Islet of Langerhans (tissue), 1 donor: ENCODE results near the gene RWDD4.

Source experiments
- FAIRE-seq: peaks from one replicate; lab custom pipeline; 2011; peaks lifted over from hg19 to GRCh38; lab: Jason Lieb, UNC

The RWDD4 gene

DNA sequence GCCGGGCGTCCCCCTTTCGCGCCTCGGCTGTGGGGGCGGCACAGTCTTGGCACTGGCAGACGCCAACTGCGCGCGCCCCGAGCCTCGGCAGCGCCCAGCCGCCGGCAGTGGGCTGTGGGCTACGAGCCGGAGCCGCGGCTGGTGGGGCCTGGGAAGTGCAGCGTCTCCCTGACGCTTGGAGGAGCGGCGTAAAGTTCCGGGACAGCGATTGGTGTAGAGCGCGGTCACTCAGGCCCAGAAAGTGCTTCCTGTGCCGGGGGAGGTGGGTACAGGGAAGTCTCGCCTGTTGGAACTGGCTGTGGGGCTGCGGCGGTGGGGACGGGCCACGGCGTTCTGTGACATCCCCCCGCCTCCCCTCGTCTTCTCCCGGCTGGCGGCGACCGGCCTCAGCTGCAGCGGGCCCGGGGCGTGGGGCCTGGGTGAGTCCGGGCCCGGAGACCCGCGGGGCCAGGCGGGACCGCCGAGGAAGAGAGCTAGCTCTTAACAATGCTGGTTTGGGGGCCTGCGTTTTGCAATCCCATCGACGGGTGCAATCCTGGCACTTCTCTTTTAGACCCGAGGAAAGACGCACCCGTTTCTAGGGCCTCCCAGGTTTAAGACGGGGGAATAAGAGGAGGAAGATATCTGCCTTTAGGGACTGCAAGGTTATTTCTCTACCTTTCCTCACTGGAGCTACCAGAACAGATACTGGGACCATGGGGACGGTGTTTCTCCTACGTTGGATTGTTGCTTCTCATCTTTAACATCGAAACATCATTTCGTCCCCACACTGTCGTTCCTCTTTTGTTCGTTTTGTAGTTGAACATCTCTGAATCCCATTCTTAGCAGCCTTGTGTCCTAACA is at the start of gene RWDD4, which contains the start of gene TRAPPC11:
Gene RWDD4 (minus strand): TSS at position 157 of the 843 bp plus-strand sequence. CDS start 233 bp downstream, outside the sequence.
Gene TRAPPC11 (plus strand): TSS at position 265 of the 843 bp plus-strand sequence. CDS start 4,575 bp downstream, outside the sequence.
- no peak for FAIRE-seq

DNA sequence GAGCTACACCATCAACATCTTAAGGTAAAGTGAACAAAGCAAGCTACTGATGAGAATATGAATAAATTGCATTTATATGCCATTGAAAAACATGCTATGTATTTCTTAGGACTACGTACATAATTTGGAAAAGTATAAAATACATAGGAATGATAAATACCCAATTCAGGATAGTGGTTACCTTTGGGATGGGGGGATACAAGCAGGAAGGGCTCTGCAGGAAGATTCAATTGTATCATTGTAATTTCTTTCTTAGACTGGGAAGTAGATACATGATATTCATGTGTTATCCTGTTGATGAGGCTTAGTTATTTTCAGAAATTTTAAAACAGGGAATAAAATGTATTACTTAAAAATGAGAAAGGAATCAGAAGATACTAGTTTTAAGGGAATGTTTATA is 43.5 kb upstream of the RWDD4 start:
- peak; percentile 55 for FAIRE-seq

DNA sequence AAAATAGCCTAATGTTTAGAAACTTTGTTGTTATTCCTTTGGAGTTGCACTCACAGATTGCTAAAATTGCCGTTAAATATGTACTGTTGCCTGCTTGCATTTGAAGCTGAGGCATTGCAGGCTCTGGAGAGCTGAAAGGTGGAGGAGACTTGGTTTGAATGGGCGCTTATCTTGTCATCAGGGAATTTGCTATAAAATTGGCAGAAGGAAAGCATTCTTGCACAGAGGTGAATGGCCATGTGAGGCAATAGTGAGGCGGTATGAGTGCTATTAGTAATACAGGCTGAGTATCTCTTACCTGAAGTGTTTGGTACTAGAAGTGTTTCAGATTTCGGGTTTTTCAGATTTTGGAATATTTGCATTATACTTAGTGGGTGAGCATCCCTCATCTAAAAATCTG is 41.4 kb upstream of the RWDD4 start:
- no peak for FAIRE-seq

DNA sequence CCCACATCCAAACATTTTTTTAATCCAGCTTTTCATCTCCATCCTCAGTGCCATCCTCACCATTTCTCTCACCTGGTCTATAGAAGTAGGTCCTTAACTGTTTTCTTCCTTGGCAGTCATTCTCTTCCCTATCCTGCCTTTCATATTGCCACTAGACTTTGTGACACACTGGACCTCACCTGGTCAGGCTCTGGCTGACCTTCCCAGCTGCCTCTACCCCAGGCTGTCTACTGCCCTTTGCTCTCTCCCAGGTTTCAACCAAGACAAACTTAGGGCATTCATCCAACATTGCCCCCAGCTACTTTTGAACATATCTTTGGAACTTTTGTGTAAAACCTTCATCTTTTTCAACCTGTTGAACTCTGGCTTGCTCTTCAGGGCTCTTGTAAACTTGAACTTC is 39.9 kb upstream of the RWDD4 start:
- no peak for FAIRE-seq

DNA sequence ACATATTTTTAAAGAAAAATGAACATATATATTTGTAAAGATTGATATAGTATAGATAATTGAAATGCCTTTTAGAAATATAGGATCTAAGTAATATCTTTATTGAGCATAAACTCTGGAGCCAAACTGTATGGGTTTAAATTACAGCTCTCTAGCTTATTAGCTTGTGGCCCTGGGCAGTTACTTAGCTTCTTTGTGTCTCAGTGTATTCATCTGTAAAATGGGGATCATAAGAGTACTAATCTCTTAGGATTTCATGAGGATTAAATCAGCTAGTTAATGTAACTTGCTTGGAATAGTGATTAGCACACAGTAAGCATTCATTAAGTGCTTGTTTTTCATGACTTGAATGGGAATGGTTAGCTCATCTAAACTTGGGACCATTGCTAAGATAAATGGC is 32.9 kb upstream of the RWDD4 start:
- FAIRE-seq, result peak; percentile 24

DNA sequence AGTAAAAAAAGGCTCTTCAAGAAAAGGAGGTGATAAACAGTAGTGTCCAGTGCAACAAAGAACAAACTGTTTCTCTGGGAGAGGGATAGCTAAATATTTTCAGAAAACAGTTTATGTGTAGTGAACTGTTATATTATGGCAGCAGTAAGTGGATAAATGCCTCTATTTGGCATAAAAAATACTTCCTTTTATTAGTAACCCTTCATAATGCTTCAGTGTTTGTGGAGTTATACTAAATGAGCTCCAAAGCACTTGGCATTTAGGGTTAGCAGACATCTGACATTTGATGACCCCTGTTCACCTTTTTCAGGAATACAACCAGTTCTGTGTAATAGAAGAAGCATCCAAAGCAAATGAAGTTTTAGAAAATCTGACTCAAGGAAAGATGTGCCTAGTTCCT is 32.0 kb upstream of the RWDD4 start:
- no peak for FAIRE-seq

DNA sequence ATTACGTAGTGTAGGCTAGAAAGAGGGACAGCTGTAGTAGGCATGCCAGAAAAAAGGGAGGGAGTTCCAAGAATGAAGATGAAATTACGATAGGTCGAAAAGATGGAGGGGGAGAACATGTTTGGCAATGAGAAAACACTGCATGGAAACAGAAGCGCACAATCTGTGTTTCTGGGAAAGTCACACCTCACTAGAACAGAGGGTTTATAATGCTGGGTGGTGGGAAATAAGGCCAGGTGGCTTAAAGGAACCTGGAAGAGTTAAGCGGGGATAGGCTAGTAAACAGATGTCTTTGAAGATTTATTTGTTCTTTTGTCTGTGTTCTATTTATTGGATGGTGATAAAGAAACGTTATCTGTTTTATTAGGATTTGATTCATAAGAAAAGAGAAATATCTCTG is 29.2 kb upstream of the RWDD4 start:
- no peak for FAIRE-seq

DNA sequence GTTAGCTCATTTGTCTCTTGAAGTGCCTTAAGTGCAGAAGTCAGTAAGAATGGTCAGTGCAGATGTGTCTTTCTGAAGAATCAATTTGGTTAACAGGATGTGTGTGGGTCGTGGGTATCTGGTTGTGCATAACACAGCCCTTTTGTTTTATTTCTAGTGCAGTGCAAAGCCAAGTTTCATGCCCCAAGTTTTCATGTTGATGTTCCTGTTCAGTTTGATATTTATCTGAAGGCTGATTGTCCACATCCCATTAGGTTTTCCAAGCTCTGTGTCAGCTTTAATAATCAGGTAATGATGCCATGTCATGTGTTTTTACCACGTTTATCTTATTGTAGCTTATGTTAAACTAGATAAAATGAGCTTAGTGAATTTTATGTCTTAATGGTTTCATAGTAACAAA is 27.5 kb upstream of the RWDD4 start:
- FAIRE-seq, result peak; percentile 51

DNA sequence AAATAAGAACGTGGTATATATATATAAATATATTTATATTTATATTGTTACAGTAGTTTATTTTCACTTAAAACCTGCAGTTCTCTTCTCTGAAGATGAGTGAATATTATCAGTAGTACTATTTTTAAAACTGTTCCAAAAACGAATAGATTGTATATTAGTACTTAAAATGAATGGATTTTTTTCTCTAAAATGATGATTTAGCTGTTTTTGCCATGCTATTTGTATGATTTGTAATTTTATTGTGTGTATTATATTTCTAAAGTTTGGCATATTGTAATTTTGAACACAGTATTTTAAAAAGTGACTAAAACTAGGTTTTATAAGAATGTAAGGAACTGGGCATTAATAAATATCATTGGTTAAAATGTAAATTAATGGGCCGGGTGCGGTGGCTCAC is 22.1 kb upstream of the RWDD4 start:
- FAIRE-seq, result peak; percentile 9

DNA sequence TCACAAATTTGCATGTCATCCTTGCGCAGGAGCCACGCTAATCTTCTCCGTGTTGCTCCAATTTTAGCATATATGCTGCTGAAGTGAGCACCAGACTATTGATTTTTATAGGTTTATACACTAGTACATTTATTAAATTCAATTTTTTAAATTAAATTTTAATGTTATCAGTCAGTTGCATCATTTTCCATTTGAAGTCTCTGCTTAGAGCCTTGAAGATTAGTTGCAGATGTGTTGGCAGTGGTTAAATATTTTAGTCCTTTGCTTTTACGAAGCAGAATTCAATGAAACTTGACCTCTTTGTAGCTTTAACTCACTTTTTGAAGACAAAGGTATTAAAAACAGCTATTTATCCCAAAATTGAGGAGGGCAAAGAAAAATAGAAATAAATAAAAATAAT is 16.6 kb upstream of the RWDD4 start:
- FAIRE-seq, result no peak

DNA sequence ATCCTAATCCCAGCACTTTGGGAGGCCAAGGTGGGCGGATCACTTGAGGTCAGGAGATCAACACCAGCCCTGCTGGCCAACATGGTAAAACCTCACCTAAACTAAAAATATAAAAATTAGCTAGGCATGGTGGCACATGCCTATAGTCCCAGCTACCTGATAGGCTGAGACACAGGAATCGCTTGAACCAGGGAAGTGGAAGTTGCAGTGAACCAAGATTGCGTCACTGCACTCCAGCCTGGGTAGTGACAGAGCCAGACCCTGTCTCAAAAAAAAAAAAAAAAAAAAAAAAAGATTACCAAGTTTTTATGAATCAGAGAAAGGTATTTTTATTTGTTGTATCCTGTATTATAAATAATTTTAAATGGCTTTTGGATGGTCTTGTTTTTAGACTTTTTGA is 15.2 kb upstream of the RWDD4 start:
- no peak for FAIRE-seq

DNA sequence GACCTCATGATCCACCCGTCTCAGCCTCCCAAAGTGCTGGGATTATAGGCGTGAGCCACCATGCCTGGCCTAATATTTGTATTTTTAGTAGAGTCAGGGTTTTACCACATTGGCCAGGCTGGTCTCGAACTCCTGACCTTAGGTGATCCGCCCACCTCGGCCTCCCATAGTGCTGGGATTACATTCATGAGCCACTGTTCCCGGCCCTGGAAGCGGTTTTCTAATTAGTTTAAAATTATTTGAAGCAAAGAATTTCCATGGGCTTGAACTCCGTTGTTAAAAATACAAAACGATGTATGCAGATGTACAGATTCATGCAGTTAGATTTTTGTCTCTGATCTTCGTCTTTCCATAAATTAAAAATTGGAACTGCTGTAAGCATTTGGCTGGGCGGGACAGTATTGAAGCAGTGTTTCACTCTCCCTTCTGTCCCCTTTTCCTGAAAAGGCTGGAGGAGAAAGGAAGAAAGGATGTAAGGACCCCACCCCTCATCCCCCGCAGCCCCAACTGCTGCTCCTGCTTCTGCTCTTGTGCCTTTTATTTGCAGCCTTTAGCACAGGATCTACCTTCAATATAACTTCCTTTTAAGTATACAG is 12.1 kb upstream of the RWDD4 start:
- FAIRE-seq, result no peak

DNA sequence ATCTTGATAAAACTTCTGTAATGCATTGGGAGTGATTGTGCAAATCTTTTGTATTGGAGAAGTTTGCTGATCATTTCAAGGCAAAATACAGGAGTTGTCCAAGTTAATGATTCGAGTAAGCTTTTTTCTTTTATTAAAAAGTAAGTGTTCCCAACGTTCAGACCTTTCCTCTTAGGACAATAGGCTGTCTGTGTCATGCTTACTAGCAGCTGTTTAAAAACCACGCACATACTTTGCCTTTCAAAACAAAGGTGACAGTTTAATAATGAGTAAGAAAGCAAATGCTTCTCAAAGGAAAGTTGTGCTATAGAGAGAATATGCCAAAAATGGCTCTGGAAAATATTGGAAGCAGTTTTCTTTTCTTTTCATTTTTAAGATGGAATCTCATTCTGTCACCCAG is 11.3 kb upstream of the RWDD4 start:
- FAIRE-seq, result no peak

DNA sequence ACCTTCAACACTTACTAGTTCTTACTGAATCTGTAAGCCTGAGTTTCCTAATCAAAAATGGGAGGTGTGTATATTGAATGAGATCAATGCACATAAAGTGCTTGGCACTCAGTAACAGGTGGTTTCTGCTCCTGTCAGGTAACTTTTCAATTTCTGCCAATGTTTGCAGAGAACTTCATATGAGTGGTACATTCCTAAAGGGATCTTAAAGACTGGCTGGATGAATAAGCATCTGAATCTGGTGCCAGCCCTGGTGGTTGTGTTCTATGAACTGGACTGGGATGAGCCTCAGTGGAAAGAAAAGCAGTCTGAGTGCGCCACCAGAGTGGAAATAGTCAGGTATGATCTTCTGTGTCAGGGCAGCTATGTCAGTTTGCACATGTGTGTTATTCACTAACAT is 7.1 kb upstream of the RWDD4 start:
- no peak for FAIRE-seq

DNA sequence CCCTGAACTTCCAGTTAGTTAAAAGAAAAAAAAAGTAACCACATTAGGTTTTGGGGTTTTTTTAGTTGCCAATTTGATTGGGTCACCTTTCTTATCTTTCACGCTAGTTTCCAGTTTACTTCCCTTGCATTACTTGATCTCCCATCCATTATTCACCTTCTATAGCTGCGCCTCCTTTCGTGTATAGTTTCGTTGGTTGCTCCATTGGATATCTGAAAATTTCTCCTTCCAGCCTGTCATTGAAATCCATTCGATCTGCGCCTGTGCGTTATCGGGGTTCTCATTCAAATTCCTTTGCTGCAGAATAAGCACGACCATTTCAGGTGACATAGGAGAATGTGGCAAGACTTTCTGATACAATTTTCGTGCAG is 872 bp upstream of the RWDD4 start:
- FAIRE-seq, result no peak

DNA sequence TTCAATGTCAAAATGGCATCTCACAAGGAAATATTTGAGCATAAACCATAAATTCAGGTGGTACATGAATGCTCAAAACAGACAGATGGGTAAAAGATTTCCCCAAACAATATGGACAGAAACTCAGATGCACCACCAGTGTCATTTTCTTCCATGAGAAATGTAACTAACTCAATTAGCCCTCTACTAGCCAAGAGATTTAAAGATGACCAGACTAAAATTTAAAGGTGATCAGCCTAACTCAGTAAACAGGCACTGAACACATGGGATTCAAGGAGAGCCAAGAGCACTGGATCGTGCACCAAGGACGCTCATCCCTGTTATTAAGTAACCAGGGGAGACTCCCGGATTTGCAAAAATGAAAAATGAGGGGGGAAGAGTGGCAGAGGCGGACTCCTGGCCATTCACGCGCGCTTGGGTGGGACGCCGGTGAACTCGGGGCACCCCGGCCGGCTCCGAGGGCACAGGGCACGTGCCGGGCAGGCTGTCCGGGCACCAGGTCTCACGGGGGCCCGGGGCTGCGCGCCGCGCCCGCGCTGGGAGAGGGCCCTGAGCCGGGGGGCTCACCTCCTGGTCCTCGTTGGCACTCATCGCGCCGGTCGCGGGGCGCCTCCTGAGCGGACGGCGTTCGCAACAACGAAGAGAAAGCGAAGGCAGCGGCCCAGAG is 490 bp downstream of the RWDD4 start:
- no peak for FAIRE-seq

DNA sequence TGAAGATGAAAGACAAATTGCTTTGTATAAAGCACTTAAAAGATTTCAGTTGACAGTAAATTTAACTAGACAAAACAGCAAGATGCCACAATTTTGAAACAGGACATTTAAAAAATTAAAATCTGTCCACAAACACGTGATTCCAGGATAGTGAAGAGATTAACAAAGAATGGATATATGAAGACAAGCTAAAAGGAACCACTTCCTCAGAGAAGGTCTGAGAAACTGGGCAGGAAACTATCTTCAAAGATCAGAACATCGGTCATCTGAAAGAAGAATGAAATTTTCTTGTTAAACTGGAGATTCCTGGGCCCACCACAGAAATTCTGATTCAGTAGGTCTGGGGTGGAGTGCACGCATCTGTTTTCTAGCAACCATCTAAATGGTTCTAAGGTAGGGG is 1.4 kb downstream of the RWDD4 start:
- FAIRE-seq, result no peak

DNA sequence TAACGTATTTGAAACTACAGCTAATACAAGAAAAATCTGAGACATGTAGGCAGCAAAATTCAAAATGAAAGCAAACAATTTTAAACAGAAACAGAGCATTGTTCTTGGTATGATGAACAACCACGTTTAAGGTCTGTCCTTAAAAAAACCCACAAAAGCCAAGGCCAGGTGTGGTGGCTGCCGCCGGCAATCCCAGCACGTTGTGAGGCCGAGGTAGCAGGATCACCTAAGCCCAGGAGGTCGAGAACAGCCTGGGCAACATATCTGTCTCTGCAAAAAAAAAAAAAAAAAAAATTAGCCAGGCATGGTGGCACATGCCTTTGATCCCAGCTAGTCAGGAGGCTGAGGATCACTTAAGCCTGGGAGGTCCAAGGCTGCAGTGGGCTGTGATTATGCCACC is 13.7 kb downstream of the RWDD4 start:
- no peak for FAIRE-seq

DNA sequence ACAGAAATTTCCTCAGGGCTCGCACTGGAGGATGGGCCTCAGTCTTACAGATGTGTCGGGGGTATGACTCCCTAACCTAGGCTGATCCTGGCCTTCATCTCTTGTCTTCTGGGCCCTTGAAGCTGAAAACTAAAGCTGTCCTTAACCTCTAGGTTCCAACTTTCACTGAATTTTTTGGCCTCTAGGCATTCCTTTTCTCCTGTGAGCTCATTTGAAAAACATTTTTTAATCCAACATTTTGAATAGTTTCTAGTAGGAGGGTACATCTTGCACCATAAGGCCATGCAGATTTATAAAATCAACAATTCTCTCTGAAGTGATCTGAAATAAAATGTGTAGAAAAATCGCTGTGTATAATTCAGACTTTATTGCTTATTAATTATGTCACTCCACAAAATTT is 19.7 kb downstream of the RWDD4 start:
- FAIRE-seq, result no peak

DNA sequence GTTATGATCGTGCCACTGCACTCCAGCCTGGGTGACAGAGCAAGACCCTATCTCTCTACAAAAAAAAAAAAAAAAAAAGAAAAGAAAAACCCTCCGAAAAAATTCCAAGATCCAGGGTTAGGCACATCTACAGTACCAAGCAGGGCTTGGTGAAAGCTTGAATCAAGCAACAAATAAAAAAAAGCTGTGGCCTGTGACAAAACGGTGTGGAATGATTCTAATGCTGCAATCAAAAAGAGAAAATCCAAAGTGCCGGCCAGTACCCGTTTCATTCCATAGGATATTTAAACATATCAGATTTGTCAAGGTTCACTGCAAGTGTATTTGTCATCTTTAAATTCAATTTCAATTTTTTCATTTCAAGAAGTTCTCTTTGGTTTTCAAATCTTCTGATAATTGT is 20.5 kb downstream of the RWDD4 start:
- FAIRE-seq, result no peak

DNA sequence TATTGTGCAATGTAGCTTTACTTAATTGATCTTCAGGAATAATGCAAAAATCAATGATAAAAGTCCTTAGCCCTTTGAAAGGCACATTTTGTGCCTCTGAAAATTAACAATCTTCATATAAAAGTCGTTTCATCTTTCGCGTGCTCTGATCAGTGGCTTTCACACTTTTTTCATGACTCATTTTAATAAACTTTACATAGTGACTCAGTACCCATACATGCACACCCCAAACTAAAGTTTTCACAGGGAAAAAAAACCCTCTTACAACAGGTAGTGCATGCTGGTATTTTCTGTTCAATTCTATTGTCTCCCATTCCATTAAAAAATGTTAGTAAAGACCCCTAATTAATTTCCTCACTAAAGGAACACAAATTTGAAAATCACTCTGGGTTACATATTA is 21.5 kb downstream of the RWDD4 start:
- FAIRE-seq, result no peak

DNA sequence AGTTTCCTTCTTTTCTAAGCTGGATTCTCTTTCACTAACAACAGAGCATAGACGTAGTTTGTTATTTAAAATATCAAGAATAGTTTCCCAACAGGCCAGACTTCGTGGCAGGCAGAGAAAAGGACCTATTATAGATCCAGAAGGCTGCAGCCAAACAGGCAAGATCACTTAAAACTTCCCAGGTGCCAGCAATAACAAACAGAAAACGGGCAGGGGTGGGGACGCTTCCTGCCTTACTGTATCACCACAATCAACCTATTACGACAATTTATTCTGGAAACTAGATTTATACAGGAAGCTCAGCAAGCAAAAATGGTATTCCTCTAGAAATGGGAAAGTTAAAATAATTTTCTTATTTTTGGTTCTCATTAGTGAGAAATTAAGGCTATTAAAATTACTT is 22.1 kb downstream of the RWDD4 start:
- peak; percentile 92 for FAIRE-seq

DNA sequence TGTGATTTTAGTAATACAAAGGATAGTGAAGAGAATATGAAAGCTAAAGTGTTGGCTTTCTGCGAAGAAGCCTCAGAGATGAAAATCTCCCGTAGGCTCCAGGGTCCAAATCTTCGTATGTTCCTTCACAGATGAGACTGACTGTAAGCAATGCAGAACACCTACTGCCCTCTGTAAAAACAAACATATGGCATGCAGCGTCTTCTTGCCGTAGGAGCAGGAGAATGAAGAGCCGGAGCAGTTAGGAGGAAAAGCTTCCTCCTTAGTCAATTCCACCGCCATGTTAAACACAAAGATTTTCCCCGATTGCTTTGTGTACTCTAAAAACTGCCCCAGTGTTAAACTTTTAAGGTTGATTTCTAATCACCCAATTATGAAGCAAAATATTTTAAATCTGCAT is 22.5 kb downstream of the RWDD4 start:
- peak; percentile 91 for FAIRE-seq

DNA sequence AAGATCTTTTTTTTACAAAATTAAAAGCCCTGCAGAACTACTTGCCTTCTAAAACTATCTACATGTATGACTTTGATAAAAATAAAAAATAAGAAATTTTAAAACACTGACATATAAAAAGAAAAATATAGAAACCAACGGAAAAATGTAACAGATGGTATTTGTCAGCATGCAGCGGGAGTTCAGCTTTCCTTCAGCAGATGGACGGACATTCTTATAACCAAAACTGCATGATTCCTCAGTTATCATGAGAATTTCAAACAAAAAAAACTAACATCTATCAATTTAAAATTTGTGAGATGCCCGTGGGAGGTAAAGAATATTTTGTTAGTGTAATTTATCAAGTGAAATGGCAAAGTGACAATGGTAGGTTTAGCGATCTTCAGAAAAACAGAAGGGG is 23.2 kb downstream of the RWDD4 start:
- FAIRE-seq, result no peak
